ENCODE data around the gene CPT1B. TPM values are rescaled to one million over a fixed set of nuclear protein-coding genes. Genes with fewer than 3 reads are reported as not detected.

The CPT1B gene
- total and polyA plus RNA-seq, 2 of the 8 experiments (the other 6 are each of a cell fraction or from before 2014, with no cell fraction given) = 34.2 to 36.2 TPM

DNA sequence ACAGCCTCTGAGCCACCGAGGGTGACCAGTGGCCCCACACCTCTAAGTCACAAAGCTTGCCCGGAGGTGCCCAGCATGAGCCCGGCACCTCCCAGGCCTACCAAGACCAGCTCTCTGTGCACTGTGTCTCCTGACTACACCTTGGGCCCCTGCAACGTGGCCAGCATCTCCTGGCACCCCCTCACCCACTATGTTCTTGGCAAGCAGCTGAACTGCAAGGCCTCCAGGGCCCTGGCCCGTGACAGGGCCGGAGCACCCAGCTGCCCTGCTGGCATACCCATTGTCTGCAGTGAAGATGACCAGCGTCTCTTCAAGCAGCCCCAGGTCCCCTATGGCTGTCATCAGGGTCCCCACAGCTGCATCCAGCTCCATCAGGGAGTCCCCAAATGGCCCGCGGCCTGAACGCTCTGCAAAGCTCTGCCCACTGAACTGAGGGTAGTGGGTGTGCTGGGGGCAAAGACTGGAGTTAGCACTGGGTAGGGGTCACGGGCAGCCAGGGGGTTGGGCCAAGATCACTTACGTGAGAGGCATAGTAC is 48.2 kb upstream of the CPT1B start:
- Histone ChIP-seq H2BK12ac (ENCODE audit: low read depth, low read length) (no peak overlapping the region), H3K23ac (ENCODE audit: insufficient read length) (no peak overlapping the region), H2BK20ac (ENCODE audit: low read length) (no peak overlapping the region), H3K14ac (ENCODE audit: insufficient read length) (no peak overlapping the region), H3K27me3 (replicated peaks in 1 of 4; ENCODE audit: control insufficient read depth in 3 of 4, extremely low read depth in 1 of 4, insufficient read depth in 3 of 4, low read length in 3 of 4) (peaks cover 0 to 10% (median 5%) of the 10 kb centered on the region in 4 experiments; a peak in 4 of 7 replicates), H2BK120ac (replicated peaks; ENCODE audit: low read depth, low read length) (no peak overlapping the region), H3K18ac (ENCODE audit: extremely low read depth, low read length) (no peak overlapping the region), H4K20me1 (replicated peaks in 1 of 2; ENCODE audit: control insufficient read depth in 1 of 2, insufficient read depth in 2 of 2, low read length in 2 of 2) (peaks cover 0 to 12% of the 10 kb centered on the region in 2 experiments), H4K8ac (ENCODE audit: extremely low read depth, insufficient read depth, low read length) (no peak overlapping the region; the same call in 1 of the 2 replicates), H2AFZ (ENCODE audit: low read length) (no peak overlapping the region), H2BK15ac (ENCODE audit: low read length) (no peak overlapping the region), H4K5ac (ENCODE audit: insufficient read length, low read depth, low read length) (no peak overlapping the region), H3K4me1 (replicated peaks in 1 of 4; ENCODE audit: control insufficient read depth in 3 of 4, insufficient read depth in 4 of 4, low read length in 3 of 4) (peaks cover 0 to 12% (median 7%) of the 10 kb centered on the region in 4 experiments; a peak in 6 of 7 replicates), H3K23me2 (ENCODE audit: low read depth, low read length) (peaks cover 11% of the 10 kb centered on the region; the same call in 1 of the 2 replicates), H3K4ac (replicated peaks; ENCODE audit: insufficient read length, low read depth, low read length) (no peak overlapping the region), H3K79me1 (ENCODE audit: low read depth, low read length) (peaks cover 4% of the 10 kb centered on the region), H3K36me3 (ENCODE audit: control insufficient read depth in 2 of 4, insufficient read depth in 4 of 4, low read length in 3 of 4) (no peaks in the 10 kb centered on the region), H3K9ac (replicated peaks in 1 of 4; ENCODE audit: extremely low read depth in 1 of 4, low read depth in 3 of 4, low read length in 3 of 4) (0 out of 7 replicates have a peak overlapping the region, but pooled peaks of 1 of the 4 experiments have one; percentile 0), H3K9me3 (ENCODE audit: insufficient read depth in 2 of 2, low read depth in 1 of 2, low read length in 1 of 2) (no peaks in the 10 kb centered on the region), H3K4me2 (ENCODE audit: insufficient read depth in 1 of 2, low read depth in 2 of 2, low read length in 2 of 2) (no peak overlapping the region), H2BK5ac (ENCODE audit: low read depth, low read length) (no peak overlapping the region; the same call in 1 of the 2 replicates), H3K79me2 (ENCODE audit: control insufficient read depth in 1 of 2, insufficient read depth in 2 of 2, low read length in 2 of 2) (no peaks in the 10 kb centered on the region), H4K91ac (replicated peaks; ENCODE audit: insufficient read length, low read length) (no peak overlapping the region), H3K56ac (replicated peaks; ENCODE audit: insufficient read length, low read depth, low read length) (no peak overlapping the region), H3K4me3 (ENCODE audit: extremely low read depth in 1 of 4, insufficient read depth in 2 of 4, low read depth in 3 of 4, low read length in 4 of 4) (no peak overlapping the region), H2AK5ac (ENCODE audit: low read depth, low read length) (no peak overlapping the region), H3K27ac (ENCODE audit: low read depth, low read length) (no peak overlapping the region)
- ChIA-PET POLR2A (ENCODE audit: partially characterized antibody) (interaction anchor here (0.9 to 1.4 kb wide), 3 partner anchors 14 to 64 kb away, joined by 3 read pairs; no protein-coding TSS in a partner anchor), CTCF (ENCODE audit: partially characterized antibody) (interaction anchor here (0.6 to 15.7 kb wide), 26 partner anchors 10 to 154 kb away, joined by 3 to 281 read pairs (median 4); partner anchors contain the start of genes CHKB and SYCE3)
- DNase-seq (ENCODE audit: low read depth in 1 of 2, low spot score in 2 of 2) (no peak), FAIRE-seq (no peak)
- 90% methylated on average over 11 of the region's 12 CpGs; no CpG with 5 or more reads in 1 of the 2 experiments for WGBS, 2 experiments (ENCODE audit: extremely low coverage in 1 of 2, insufficient coverage in 1 of 2, insufficient read length in 1 of 2, insufficient replicate concordance in 2 of 2, low coverage in 1 of 2, low lambda C conversion rate in 2 of 2, missing lambda C conversion rate in 1 of 2)
- TF ChIP-seq FOSL1 (IDR thresholded peaks at IDR 0.05; ENCODE audit: insufficient read depth, low read depth, low read length) (no peak), TEAD4 (IDR thresholded peaks at IDR 0.05; ENCODE audit: low read depth, low read length) (no peak), NRF1 (IDR thresholded peaks at IDR 0.05; ENCODE audit: low read depth, low read length) (no peak), SP1 (IDR thresholded peaks at IDR 0.05; ENCODE audit: low read depth, low read length) (no peak), TCF12 (IDR thresholded peaks at IDR 0.05; ENCODE audit: low read depth, low read length) (no peak), MAFK (IDR thresholded peaks at IDR 0.05; ENCODE audit: low read depth, low read length) (no peak), EP300 (IDR thresholded peaks at IDR 0.05; ENCODE audit: borderline replicate concordance in 1 of 2, low read depth in 2 of 2, low read length in 2 of 2) (no peak), TAF1 (IDR thresholded peaks at IDR 0.05; ENCODE audit: low read depth, low read length) (no peak)
- TF ChIP-seq, protein P1, sequence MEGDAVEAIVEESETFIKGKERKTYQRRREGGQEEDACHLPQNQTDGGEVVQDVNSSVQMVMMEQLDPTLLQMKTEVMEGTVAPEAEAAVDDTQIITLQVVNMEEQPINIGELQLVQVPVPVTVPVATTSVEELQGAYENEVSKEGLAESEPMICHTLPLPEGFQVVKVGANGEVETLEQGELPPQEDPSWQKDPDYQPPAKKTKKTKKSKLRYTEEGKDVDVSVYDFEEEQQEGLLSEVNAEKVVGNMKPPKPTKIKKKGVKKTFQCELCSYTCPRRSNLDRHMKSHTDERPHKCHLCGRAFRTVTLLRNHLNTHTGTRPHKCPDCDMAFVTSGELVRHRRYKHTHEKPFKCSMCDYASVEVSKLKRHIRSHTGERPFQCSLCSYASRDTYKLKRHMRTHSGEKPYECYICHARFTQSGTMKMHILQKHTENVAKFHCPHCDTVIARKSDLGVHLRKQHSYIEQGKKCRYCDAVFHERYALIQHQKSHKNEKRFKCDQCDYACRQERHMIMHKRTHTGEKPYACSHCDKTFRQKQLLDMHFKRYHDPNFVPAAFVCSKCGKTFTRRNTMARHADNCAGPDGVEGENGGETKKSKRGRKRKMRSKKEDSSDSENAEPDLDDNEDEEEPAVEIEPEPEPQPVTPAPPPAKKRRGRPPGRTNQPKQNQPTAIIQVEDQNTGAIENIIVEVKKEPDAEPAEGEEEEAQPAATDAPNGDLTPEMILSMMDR (IDR thresholded peaks at IDR 0.05; ENCODE audit: control extremely low read depth in 1 of 3, insufficient read depth in 1 of 3, low read depth in 1 of 3, low read length in 3 of 3) = no peak
- TF ChIP-seq, protein P2, sequence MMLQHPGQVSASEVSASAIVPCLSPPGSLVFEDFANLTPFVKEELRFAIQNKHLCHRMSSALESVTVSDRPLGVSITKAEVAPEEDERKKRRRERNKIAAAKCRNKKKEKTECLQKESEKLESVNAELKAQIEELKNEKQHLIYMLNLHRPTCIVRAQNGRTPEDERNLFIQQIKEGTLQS (IDR thresholded peaks at IDR 0.05; ENCODE audit: insufficient read depth, low read depth, low read length) = no peak
